ENCODE data around the gene DESI2.
A peak's percentile ranks its signal among the peaks of the same experiment; 100 is the strongest.
"Not testable (repeated sequence)": the region's sequence is repeated elsewhere in the genome, so short reads cannot be mapped to it uniquely, and the experiment has no call there.

The DESI2 gene

DNA sequence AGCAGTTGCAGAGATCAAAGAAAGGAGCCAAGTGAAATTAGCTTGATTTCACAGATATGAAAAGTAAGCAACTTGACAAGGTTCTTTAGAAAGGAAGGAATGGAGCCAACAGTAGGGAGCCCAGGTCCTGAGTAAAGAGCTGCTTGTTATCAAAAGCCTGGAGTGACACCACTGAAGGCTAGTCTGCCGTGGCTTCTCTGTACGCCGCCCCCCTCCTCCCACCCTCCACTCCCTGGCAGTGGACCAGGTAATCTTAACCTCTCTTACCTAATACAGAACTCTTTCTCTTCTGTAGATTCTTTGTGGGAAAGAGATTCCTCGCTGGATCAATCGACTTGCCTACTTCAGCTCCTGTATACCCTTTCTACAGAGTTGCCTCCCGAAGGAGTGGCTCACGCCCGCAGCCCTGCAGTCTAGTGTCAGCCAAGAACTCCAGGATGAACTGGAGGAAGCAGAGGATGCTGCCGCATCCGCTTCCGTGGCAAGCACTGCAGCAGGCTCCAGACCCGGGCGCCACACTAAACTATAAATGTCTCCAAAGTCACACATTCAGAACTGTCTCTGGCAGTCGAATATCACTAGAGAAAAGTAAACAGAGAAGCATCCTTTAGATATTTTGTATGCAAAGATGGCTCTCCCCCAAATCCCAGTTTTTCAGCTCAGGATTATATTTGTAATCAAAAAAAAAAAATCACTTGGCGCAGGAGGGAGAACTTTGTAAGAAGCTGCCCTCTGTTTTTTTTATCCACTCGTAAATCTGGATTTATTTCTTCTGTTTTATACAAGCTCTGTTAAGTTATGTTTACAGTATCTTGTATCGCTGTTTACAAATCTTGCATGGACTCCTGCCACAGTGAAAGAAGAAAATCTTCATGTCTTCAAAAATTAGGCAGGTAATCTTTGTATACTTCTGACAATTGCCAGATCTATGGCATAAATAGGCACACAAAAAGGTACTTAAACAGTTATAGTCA is 52.6 kb downstream of the DESI2 start:
- no peak for DNase-seq

DNA sequence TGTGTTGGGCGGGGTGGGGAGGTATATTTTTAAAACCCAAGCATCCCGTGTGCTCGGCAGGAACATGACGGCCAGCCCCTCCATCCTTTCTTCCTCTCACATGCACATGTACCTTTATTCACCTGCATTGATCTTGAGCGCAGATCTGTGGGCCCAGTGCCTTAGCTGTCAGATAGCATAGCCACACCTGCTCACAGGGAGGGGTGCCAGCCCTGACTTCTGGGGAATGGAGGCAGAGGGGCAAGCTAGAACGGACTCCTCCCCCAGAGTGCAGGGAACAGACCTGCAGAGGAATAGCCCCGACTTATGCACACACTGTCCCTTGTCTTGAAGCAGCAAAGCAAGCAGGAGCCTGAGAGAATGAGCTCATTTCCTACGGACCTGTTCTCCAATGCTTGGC is 56.1 kb downstream of the DESI2 start:
- no peak for DNase-seq

DNA sequence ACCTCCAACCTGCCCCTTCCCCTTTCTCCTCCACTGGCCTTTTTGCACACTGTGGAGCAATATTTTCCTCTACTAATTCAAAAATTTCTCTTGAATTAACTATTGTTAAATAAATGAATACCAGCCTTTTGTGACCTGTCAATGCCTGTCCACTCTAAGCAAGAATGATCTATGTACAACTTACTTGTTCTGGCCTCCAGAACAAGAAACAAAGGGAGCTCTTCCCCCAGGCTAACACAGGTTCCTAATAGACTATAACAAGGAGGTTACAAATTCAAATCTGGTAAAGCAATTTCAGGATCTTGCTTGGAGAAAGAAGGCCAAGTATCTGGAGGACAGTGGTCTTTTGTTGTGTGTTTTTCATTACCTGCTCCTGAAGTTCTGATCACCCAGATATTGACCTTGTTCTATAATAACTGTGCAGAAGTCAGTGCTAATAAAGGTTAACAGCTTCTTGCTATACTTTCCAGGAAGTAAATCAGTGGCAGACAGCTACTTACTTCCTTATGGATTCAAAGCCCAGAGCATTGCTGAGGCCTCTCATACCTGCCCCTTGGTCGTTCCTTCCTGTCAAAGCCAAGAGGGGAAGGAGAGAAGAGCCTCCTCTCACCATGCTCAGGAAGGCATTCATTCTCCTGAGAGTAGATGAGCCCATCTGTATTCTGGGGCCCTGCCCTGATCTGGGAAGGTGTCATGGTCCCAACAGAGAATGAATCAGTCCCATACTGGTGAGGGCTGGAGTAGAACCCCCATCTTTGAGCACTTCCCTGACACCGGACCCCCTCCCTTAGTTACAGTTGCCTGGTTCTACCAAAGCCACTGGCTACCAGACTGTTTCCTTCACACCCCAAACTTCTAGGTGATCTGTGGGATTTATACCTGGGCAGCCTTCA is 56.8 kb downstream of the DESI2 start:
- no peak for DNase-seq

DNA sequence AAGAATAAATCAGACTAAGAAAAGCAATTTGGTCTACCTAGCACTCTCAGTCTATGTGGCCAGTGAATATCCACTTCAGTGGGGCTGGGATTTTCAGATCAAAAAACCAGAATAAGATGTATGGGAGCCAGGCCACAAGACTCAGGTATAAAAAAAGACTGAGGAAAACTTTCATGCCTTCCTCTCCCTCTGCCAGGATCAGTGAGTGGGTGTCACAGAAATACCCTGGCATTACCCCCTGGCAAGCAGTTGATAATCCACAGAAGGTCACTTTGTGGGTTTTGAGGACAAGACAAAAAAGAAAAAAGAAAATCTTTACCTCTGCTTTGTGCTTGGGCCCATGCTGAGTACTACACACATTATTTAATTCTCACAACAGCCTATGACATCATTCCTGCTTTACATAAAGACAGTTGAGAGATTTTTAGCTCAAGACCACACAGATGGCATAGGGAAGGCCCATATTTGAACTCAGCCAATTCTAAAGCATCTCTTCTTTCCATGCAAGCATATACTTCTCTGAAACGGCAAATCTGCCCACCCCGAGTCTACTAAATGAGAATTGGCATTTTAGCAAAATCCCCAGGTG is 57.6 kb downstream of the DESI2 start:
- DNase-seq = no peak

DNA sequence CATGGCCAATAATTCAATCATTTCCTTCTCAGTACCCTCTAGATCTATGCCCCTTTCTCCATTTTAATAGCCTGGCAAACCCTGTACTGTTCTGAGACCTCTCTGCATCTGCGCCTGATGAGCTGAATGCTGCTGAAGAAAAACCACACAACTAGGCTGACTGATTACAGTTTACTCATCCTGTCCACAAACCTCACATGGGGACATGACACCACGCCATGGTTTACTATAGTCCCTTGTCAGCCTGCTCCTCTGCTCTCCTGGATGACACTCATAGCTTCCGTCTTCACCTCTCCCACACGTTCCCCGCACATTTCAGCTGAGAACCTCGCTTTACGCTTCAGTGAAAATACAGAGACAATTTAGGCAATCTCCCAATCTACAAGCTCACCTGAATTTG is 59.7 kb downstream of the DESI2 start:
- no peak for DNase-seq

DNA sequence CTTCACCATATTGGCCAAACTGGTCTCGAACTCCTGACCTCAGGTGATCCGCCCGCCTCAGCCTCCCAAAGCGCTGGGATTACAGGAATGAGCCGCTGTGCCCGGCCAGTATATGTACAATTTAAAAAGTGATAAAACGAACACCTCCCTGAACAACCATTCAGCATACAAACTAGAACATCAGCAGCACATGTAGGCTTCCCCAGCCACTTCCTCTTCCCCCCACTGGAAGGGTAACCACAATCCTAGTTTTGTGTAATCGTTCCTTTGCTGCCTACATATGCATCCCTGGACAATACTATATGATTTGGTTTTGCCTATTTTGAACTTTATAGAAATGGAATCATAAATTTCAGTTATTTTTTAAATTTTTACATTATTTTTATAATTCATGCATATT is 60.4 kb downstream of the DESI2 start:
- no peak for DNase-seq

DNA sequence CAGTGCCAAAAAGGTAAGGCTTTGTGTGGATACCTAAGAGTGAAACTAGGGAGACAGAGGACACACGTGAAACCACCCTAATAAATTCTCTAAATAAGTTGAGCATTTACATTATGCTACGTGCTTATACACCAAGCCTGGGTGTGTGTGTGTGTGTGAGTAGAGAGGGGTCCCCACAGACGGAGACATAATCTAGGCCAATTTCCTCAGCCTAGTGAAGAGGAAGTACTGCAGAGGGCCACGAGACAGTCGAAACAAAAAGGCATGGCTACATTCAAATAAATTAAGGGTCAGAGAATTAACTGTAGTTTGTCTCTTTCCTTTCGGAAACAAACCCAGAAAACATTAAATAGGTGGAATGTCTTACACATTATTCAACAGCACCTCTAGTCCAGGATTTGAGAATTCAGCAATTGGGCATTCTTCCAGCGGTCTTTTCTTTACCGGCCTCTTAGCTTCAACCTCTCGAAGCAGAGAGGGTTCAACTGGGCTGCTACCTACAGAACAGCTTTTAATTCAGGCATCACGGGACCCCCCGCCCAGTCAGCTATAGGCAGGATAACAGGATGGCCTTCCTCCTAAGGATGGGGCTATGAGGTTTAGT is 75.0 kb downstream of the DESI2 start:
- no peak for DNase-seq

DNA sequence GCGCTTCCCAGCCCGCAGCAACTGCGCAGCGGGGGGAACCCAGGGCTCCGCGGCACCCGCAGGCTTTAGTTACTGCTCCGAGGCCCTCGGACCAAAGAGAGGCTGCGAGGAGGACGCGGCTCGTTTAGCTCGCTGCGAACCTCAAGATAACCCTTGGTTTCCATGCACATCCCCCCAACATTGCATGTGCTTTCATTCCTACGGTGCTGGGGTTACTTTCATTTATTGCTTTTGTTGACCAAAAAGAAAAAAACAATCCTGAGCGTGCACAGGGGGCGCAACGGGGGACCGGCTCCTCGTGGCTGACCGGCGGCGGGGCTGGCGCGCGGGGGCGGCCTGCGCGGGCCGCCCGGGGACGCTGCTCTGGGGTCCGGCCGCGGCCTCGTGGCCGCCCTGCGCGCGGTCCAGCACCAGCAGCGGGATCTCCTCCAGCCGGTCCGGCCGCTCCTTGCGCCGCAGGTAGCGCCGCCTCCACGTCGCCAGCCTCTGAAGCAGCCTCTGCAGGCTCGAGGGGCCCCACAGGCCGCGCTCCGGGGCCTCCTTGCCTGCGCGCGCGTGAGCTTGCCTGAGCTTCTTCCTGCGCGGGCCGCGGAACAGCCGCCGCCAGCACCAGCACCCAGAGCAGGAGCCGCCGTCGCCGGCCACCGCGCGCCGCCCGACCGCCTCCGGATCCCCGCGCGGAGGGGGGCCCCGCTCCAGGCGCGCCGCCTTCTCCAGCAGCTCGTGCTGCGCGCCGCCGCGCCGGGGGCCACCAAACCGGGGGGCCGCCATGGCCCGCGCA is 77.4 kb downstream of the DESI2 start:
- peak; percentile 54 for DNase-seq

DNA sequence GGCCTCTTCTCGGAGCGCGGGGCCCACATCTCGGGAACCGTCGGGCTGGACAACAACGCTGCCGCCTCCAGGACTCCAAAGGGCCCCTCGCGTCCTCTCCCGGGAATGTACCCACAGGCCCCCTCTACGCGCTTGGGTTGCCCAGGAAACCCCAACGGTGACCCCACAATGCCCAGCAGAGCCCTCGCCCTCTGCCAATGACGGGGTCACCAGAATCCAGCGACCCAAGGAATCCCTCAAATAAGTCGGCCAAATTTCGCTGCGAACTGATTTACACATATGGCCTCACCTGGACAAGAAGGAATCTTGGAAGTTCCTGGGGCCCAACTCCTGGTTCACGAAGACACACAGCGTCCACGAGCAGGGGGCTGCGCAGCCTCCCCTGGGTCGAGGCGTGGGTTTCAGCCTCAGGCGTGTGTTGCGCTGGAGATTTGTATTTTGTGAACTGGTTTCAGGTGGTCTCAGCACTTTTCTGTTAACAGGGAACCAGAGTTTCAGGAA is 78.1 kb downstream of the DESI2 start:
- no peak for DNase-seq

DNA sequence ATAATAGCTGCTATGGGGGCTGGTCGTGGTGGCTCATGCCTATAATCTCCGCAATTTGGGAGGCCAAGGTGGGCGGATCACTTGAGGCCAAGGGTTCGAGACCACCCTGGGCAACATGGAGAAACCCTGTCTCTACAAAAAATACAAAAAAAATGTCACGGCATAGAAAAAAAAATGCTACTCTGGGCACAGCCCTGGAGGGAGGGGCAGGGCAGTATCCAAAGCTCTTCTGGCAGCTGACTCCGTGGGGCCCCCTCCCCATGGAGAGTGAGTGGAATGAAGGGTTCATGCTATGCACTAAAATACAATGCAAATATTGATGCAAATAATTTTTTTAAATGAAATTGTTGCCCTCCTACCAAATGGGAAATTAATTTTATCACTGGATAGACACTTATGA is 78.7 kb downstream of the DESI2 start:
- DNase-seq = no peak

DNA sequence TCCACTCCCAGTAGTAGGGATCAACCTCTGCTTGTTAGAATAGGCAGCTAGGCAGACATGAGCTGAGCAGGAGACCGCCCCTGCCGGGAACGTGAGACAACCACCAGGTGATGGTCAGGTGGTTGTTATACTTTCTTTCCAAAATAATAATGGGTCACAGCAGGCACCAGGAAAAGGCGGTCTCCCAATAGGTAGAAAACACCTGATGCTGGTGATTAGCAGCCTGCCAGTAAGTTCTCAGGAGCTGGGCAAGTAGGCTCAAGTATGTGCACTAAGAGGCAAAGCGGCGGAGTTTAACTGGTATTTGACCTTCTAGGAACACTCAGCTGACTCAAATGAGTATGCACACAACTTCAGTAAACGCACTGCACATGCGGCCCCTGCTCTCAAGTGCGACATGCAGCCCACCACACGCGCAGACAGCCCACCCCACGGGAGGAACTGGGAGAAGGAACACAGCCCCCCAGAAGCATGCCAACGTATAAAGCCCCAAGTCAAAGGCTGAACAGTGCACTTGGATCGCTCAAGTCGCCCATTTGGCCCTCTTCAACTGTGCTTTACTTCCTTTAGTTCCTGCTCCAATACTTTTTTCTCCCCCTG is 80.0 kb downstream of the DESI2 start:
- no peak for DNase-seq

DNA sequence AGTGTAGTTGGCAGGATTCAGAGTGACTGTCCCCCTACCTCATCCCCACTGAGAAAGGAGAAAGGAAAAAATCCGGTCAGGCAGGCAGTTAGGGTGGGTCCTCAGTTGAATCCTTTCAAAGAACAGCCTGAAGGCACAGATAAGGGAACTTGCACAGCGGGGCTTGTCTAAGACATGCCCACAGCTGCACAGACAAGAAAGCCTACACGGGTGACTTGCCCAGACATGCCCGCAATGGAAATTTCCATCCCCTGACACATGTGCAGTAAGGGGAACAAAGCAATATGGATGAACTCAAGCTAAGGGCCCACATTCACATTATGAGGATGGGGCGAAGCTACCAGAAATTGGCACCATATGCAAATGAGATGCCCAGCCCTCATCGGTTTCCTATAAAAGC is 82.5 kb downstream of the DESI2 start:
- no peak for DNase-seq

DNA sequence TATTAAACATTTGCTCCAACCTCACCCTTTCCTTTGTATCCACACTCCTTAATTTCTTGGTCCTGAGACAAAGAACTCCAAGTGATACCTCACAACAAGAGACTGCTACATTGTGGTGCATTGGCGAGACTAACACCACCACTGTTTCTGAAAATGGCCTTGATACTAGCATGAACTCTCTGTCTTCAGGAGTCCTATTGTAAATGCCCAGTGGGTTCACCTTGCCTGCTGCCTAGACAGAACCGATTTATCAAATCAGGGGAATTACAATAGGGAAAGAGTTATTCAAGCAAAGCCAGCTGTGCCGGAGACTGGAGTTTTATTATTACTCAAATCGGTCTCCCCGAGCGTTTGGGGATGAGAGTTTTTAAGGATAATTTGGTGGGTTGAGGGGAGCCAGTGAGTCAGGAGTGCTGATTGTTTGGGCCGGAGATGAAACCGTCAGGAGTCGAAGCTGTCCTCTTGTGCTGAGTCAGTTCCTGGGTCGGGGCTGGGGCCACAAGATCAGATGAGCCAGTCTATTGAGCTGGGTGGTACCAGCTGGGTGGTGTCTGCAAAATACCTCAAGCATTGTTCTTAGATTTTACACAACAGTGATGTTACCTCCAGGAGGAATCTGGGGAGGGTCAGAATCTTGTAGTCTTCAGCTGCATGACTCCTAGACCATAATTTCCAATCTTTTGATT is 83.1 kb downstream of the DESI2 start:
- no peak for DNase-seq

DNA sequence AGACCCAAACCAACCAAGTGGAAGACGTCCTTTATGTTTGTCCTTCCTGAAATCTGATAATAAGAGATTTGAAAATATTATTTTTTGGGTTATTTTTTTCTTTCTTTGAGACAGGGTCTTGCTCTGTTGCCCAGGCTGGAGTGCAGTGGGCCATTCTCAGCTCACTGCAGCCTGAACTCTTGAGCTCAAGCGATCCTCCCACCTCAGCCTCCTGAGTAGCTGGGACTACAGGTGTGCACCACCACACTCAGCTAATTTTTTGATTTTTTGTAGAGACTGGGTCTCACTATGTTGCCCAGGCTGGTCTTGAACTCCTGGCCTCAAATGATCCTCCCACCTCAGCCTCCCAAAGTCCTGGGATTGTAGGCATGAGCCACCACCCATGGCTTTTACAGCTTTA is 86.2 kb downstream of the DESI2 start:
- not testable (repeated sequence) for DNase-seq

DNA sequence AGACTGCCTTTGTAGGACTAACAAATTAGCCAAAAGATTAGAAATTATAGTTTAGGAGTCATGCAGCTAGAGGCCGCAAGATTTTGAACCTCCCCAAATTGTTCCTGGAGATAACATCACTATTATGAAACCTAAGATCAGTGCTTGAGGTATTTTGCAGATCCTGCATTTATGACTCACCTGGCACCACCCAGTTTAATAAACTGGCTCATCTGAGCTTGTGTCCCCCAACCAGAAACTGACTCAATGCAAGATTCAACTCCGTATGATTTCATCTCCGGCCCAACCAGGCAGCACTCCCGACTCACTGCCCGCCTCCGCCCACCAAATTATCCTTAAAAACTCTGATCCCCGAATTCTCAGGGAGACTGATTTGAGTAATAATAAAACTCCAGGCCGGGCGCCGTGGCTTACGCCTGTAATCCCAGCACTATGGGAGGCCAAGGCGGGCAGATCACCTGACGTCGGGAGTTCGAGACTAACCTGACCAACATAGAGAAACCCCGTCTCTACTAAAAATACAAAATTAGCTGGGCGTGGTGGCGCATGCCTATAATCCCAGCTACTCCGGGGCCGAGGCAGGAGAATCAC is 87.2 kb downstream of the DESI2 start:
- not testable (repeated sequence) for DNase-seq

DNA sequence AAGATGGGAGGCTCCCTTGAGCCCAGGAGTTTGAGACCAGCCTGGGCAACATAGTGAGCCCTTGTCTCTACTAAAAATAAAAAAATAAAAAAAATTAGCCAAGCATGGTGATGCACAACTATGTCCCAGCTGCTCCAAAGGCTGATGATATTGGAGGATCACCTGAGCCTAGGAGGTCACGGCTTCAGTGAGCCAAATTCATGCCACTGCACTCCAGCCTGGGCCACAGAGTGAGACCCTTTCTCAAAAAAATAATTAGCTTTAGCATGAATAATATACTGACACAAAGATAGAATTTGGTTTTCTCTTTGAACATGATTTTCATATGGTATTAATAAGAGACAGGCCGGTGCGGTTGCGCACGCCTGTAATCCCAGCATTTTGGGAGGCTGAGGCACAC is 88.8 kb downstream of the DESI2 start:
- no peak for DNase-seq

DNA sequence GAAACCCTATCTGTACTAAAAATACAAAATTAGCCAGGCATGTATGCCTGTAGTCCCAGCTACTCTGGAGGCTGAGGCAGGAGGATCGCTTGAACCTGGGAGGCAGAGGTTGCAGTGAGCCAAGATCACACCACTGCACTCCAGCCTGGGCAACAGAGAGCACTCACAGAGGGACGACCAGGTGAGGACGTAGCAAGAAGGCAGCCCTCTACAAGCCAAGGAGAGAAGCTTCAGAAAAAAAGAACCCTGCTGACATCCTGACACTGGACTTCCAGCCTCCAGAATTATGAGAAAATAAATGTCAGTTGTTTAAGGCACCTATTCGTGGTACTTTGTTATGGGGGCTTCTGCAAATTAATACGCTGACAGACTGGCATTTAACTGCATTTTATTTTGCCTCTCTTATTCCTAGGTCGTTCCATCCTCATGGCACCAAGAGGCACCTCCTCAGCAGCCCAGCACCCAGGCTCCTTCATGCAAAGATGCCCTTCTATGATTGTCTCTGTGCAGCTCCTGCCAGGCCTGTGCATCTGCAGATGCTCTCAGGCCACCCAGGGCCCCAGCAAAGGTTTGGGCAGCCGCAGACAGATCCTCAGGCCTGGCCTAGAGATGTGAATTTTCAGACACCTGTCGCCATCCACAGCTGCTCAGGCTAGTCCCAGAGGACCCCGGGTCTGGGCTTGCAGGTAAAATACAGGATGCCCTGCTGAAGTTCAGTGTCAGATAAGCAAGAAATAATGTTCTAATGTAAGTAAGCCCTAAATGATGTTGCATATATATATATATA is 96.5 kb downstream of the DESI2 start:
- DNase-seq = no peak

DNA sequence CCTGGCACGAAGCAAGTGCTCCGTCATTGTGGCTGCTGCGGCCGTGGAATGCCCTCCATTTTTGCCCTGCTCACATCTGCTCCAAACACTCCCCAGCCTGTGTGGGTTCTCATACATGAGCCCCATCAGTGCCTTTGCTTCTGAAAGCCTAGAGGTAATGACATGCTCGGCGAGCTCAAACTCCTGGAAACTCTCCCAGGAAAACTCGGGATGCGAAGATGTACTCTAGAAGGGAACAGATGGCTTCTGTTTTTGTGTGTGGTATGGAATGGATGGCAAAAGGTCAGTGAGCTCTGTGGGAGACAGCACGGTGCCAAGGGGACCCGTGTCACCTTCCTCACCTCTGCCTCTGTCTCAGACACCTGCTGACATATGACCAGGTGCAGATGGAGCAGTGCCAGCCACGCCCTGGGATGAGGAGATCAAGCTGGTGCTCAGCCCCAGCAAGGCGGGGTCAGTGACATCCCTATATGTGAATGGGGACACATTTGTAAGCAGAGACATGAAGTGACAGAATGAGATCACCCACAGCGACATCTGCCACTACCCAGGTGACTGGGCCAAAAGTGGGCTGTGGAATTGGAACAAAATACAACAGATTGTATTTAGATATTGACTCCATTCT is 98.5 kb downstream of the DESI2 start:
- no peak for DNase-seq

DNA sequence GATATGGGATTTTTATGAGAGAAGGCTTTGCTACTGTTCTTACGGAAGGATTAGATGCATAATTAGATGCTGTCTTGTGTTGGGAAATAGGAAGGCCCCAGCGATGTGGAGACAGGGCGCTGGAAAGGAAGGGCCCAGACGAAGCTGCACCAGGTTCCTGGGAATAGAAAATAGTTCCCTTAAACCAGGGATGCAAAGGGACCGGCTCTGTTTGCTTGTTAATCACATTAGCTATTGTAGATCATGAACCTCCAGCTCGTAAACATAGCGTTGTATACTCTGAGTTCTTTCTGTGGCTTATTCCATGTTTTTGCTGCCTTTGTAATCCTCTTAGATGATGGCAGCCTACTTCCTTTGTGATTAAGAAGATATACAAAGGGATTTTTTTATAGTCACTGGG is 102.7 kb downstream of the DESI2 start:
- DNase-seq = no peak
